Activated CD8-positive, alpha-beta memory T cell treated with anti-CD3 and anti-CD28 coated beads for 36 hours (primary cell): Measurements from ENCODE around the gene MCTP2. TPM values are rescaled to one million over a fixed set of nuclear protein-coding genes. Genes with fewer than 3 reads are reported as not detected.
"Not testable (repeated sequence)": the region's sequence is repeated elsewhere in the genome, so short reads cannot be mapped to it uniquely, and the experiment has no call there.

Source experiments
- CTCF ChIA-PET: fragments of 350-600 bp; sonication (Branson Sonifier 250); formaldehyde crosslinking; loops from one replicate; lab custom pipeline; 2021; ENCODE audit warnings: antibody characterized with exemption; lab: Charles Lee
- POLR2A ChIA-PET: fragments of 350-600 bp; sonication (Branson Sonifier 250); formaldehyde crosslinking; loops from one replicate; lab custom pipeline; 2021; ENCODE audit warnings: antibody characterized with exemption; lab: Charles Lee
- total RNA-seq, 2 experiments: library from RNA; stranded (reverse); gene quantifications; one replicate each; pipeline ENCODE4 v1.2.3, GENCODE V29; 2021

Gene MCTP2
- total RNA-seq, 2 experiments from 2014 or later: 19.9 to 23.4 TPM

GRCh38 chr15:94253742-94254141 lies 22.4 kb downstream of the MCTP2 start:
- ChIA-PET CTCF (interaction anchor here (0.6 to 1.4 kb wide), 2 partner anchors 70 to 1188 kb away, joined by 3 to 6 read pairs; no protein-coding TSS in a partner anchor), POLR2A (no interaction called here)

DNA sequence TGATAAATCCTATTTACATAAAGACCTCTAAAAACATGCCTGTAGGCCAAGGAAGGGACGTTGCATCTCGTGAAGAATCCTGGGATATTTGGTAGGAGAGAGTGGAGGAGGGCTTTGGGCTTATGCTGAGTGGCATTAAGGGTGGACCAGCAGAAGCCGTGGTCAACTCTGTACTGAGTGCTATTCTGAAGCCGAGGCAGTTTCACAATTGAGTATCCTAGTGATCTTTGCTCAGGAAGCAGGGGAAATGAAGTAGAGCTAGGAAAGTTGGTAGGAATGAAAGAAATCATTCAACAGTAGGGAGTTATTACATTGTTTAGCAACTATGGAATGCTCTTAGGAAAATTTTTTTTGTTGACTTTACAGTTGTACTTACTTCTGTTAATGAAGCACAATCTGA lies 24.2 kb downstream of the MCTP2 start:
- ChIA-PET POLR2A (no interaction called here), CTCF (interaction anchor here (1.2 kb wide), 1 partner anchor 69 kb away, joined by 3 read pairs; no protein-coding TSS in a partner anchor)

DNA sequence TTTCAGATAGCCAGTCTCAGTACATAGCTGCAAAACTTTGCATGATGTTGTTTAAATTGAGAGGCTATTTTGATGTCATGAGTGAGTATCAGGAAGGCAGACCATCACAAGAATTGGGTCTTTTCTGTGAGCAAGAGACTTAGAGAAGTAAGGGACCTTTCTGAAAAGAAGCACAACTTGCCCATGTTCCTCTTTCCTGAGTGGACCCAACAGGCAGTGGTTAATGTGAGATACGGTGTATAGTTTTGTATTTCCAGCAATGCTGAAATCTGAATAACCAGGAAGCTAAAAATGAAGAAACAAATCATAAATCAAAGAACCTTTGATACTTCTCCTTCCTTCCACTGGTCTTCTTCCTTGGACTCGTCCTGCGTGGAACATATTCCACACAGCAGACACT lies 25.1 kb downstream of the MCTP2 start:
- POLR2A ChIA-PET: no interaction called here
- CTCF ChIA-PET: no interaction called here

GRCh38 chr15:94257776-94258175 lies 26.4 kb downstream of the MCTP2 start:
- POLR2A ChIA-PET, CTCF ChIA-PET: not testable (repeated sequence)

DNA sequence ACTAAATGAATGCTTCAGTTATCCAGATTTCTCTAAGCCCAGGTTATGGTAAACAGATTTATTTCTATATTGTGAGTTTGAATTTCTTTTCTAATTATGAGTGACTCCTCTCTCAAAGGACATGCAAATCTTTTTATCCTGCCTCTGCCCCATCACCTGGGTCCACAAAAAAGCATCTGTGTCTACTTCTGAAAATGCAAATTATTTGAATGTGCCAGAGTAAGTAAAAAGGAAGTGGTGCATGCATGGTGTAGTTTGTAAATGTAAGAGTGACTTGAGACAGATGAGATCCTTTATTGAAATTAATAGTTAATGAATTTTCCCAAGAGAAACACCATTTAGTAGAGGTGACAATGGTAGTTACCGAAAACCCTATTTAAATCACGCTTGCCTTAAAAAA lies 26.9 kb downstream of the MCTP2 start:
- ChIA-PET POLR2A (no interaction called here), CTCF (no interaction called here)

DNA sequence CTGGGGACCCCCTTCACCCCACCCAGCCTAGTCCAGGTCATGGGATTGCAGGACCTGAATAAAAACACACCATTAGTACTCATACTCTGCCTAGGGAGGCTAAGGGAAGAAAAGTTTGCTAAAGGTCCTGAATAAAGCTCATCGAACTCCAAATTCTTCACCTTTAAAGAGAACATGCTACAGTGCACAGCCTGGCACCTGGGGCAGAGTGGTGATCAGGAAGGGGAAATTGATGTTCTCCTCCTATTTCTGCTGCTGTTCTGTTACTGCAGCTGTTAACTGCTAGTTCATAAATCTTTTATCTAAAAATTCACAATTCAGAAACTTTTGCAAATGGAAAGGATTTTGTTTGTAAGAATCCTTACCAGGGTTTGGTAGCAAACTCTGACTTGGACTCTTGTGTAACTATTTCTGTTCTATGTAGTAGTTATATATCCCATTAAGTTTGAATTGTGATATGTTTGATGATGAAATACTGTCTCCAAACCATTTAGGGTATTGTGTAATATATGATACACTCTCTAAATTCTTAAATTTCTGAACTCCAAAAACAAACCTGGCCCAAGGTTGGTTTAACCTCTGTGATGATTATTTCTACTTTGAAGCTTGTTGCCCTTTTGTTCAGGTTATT lies 27.9 kb downstream of the MCTP2 start:
- ChIA-PET CTCF (no interaction called here), POLR2A (no interaction called here)

DNA sequence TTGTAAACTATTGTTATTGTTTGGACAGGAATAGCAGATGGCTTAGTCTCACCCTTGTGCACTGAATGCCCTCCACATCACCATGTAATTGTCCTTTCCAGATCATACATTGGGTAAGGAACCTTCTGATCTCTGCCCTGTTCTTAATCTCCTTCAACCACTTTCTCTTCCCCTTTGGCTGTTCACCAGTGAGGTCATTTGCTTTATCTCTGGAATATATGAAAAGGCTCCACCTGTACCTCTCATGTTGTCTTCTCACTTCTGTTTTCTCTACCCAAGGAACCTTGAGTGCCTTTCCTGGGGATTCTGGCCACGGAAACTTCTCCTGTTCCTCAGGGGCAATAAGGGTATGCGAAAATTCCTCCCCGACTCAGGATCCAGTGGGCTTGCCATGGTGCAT lies 28.5 kb downstream of the MCTP2 start:
- ChIA-PET POLR2A (no interaction called here), CTCF (no interaction called here)

DNA sequence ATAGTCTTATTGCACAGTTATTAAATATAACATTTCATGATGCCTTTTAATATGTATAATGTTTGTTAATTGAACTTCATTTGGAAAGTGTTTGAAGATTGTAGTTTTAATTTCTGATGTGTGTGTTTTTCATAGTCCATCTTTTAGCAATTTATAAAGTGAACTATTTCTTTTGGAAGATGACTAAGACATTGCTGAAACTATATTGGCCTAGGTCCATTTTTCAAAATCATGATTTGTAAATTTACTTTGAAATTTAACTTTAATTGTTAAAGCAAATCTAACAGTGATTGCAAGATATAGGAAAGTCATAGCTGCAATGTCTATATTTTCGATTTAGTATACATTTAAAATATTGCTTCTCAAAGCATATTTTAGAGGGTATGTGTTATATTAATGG lies 30.8 kb downstream of the MCTP2 start:
- CTCF ChIA-PET: no interaction called here
- POLR2A ChIA-PET: no interaction called here

DNA sequence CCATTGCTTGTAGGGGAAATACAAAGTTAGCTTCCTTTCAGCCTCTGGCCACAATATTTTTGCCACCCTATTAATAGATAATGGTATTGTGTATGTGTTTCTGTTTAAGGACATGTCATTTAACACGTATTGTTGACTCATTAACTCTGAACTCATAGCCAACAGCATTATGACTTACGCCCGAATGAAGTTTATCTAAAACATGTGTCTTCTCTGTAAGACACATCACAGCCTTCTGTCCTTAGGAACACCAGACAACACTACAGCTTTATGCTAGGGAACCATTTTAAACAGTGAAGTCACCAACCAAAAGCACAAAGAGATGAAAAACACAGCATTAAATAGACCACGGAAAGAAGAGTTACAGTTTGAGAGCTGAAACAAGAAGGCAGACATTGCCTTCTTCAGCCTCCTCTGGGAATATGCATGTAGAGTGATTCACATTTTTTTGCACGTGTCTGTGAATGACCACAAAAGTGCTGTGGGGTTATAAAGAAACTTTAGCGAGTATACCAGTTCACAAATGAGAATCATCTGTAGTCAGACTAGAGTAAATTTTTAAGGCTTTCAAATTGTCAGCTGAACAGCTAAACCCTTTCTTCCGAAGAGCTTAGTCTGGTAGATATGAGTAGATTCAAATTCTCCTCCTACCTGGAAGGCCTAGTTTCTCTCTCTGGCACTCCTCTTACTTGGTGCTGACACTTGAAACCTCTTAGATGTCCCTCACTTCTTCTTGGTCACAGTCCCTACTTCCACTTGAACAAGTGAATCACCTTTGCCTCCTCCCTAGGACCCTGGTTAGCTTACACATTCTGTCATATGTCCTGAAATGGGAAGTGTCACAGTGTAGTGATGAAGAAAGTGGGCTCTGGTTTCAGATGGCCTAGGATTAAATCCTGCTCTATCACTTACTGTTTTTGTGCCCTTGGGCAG lies 32.2 kb downstream of the MCTP2 start:
- ChIA-PET POLR2A (no interaction called here), CTCF (interaction anchor here (0.7 to 0.9 kb wide), 2 partner anchors 42 to 56 kb away, joined by 3 read pairs; no protein-coding TSS in a partner anchor)

GRCh38 chr15:94265009-94265408 lies 33.6 kb downstream of the MCTP2 start:
- CTCF ChIA-PET: no interaction called here
- POLR2A ChIA-PET: no interaction called here

DNA sequence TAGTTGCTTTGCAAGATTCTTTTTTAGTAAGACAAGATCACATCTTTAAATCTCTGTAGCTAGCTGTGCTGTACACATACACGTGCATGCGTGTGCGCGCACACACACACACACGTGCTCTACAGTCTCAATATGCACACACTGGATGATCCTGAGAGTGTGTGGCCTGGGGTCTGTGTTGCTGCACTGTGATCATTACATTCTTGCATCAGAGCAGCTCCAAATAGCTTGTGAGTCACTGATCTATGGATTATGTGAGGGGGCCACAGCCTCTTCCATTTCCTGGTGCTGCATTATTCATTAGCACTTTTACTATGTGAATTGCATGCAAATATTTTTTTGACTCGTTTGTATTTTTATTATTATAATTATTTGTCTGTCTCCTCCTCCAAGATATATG lies 34.6 kb downstream of the MCTP2 start:
- POLR2A ChIA-PET: no interaction called here

DNA sequence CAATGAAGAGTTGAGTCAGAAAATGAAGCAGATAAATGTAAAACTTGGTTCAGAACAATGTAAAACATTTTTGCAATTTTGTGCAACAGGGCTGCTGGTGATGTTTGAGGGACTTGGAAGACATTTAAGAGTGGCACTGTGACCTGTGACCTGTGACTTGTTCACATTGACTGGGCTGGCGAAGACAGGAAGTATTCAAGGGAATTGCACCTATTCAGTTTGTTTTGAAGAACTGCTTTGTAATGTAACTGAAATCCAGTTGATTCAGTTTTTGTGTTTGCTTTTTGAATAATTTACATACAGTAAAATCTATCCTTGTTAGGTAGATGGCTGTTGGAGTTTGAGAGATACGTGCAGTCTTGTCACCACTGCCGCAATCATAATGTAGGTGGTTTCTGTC lies 35.4 kb downstream of the MCTP2 start:
- ChIA-PET POLR2A (no interaction called here), CTCF (no interaction called here)

More for the DNA sequence above, 34.6 kb downstream of the MCTP2 start:
- CTCF ChIA-PET: no interaction called here

DNA sequence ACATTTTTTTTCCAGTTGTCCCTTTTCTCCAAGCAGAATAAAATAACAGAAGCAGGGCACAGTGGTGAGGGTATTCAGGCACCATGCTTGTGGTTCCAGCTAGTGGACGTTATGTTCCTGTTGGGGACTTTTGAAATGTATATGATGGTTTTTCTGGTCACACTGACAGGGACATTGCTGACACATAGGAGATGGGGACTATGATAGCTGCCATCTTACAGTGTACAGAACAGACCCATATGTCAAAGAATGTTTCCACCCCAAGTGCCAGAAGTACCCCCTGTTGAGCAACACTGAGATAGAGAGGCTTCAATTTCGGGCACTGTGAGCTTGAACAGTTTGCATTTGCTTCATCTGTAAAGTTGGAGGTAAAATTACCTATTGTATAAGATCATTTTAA lies 38.6 kb downstream of the MCTP2 start:
- ChIA-PET POLR2A (interaction anchor here (1.3 kb wide), 1 partner anchor 40 kb away, joined by 3 read pairs; no protein-coding TSS in a partner anchor), CTCF (no interaction called here)

GRCh38 chr15:94270570-94270969 lies 39.2 kb downstream of the MCTP2 start:
- POLR2A ChIA-PET: no interaction called here
- CTCF ChIA-PET: no interaction called here

DNA sequence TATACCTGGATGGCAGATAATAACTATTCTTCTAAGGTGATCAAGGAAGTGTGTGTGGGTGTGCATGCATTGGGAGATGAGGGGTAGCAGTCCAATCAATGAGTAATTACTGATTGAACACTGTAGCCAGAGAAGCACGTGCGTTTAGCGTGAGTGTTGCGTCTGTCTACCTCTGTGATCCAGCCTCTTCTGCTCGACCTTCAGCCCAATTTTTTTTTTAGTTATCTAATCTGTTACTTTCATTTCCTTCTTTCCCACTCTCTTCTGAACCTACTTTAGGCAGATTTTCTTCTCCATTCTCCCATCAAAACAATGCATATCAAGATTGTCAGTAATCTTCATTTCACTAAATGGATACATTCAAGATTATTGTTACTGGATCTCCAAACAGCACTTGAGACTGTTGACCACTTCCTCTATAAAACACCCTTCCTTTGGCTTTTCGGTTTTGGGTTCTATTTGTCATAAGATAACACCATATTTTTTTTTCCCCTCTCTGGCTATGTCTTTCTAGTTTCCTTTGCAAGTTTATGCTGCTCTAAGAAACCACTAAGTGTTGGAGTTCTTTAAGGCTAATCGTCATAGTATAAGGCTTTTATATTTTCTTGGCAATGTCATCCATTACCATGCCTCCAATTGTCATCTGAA lies 41.0 kb downstream of the MCTP2 start:
- POLR2A ChIA-PET: no interaction called here

DNA sequence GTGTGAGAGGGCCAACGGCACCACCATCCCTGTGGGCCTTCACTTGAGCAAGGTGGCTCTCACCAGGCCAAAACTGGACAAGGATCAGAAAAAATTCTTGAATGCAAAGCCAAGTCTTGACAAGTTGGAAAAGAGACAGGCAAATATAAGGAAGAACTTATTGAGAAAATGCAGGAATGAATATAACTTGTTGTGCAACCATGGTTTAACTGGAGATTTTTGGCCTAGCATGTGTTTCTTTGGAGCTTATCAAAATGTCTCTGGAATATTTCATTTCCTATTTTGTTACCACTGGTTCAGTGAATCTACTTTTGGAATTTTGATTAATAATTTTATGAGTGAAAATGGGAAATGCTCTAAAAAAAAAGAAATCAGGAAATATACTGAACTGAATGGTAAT lies 42.5 kb downstream of the MCTP2 start:
- CTCF ChIA-PET: no interaction called here
- POLR2A ChIA-PET: no interaction called here

More for the DNA sequence above, 41.0 kb downstream of the MCTP2 start:
- CTCF ChIA-PET: no interaction called here

DNA sequence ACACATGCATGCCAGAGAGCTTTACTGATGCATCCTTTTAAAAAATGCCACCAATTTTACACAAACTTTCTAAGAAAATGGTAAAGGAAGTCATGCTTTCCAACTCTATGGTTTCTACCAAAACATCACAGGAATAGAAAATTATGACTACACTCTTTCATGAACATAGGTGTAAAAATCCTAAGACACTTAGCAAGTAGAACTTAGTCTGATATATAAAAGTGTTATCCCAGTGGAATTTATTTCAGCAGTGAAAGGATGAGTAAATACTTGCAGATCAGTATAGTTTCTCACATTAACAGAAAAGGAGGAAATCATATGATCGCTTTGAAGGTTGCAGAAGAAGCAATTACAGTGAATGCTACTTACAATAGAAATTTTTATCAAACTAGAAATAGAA lies 43.4 kb downstream of the MCTP2 start:
- CTCF ChIA-PET: no interaction called here
- POLR2A ChIA-PET: interaction anchor here (0.8 kb wide), 1 partner anchor 43 kb away, joined by 3 read pairs; the partner anchor contains the start of gene MCTP2

DNA sequence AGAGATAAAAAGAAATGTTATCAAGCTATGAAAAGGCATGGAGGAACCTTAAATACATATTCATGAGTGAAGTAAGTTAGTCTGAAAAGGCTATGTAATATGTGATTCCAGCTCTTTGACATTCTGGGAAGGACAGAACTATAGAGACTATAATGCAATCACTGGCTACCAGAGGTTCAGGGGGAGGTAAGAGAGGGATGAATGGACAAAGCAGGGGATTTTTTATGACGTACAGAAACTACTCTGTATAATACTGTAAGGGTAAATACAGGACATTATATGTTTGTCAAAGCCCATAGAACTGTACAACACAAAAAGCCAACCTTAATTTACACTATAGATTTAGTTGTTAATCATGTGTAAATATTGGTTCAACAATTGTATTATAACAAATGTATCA lies 46.1 kb downstream of the MCTP2 start:
- ChIA-PET CTCF (no interaction called here), POLR2A (no interaction called here)

DNA sequence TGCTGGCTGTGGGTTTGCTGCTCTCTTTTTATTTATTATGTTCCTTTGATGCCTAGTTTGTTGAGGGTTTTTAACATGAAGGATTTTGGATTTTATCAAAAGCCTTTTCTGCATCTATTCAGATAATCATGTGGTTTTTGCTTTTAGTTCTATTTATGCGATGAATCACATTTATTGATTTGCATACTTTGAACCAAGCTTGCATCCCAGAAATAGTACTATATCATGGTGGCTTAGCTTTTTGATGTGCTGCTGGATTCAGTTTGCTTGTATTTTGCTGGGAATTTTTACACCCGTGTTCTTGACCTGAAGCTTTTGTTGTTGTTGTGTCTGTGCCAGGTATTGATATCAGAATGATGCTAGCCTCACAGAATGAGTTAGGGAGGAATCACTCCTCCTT lies 48.4 kb downstream of the MCTP2 start:
- POLR2A ChIA-PET: interaction anchor here (0.6 kb wide), 1 partner anchor 44 kb away, joined by 5 read pairs; no protein-coding TSS in a partner anchor
- CTCF ChIA-PET: no interaction called here

- CTCF ChIA-PET: no interaction called here
- POLR2A ChIA-PET: interaction anchor here (0.6 kb wide), 1 partner anchor 44 kb away, joined by 5 read pairs; no protein-coding TSS in a partner anchor
Measured at GRCh38 chr15:94280301-94280700, 48.9 kb downstream of the MCTP2 start.
